Smooth muscle cell (in vitro differentiated cells): ENCODE data around the gene RBMS3. TPM values are rescaled to one million over a fixed set of nuclear protein-coding genes. Genes with fewer than 3 reads are reported as not detected.

Experiments
- DNase-seq: peaks from one replicate; lab custom pipeline; 2025; ENCODE audit not compliant: unreplicated experiment; lab: John Stamatoyannopoulos, UW
- H2AFZ ChIP-seq: fragments of 200-600 bp; sonication (generic); 2 replicates; pipeline ENCODE4 v1.6.0; 2016; ENCODE audit warnings: antibody characterized with exemption, low read depth, mild to moderate bottlenecking
- H3F3A ChIP-seq: fragments of 200-600 bp; sonication (generic); 2 replicates; pipeline ENCODE4 v1.6.0; 2017; ENCODE audit warnings: antibody characterized with exemption, low read depth
- H3K27ac ChIP-seq: fragments of 200-600 bp; sonication (generic); 2 replicates; pipeline ENCODE4 v1.5.1; 2016; ENCODE audit warnings: low read depth, mild to moderate bottlenecking
- H3K27me3 ChIP-seq: fragments of 200-600 bp; sonication (generic); 2 replicates; pipeline ENCODE4 v1.6.1; 2016; ENCODE audit warnings: low read depth, mild to moderate bottlenecking
- H3K36me3 ChIP-seq: fragments of 200-600 bp; sonication (generic); 2 replicates; pipeline ENCODE4 v1.5.1; 2016; ENCODE audit warnings: low read depth
- H3K4me1 ChIP-seq: fragments of 200-600 bp; sonication (generic); 2 replicates; pipeline ENCODE4 v1.5.1; 2016; ENCODE audit warnings: low read depth
- H3K4me2 ChIP-seq: fragments of 200-600 bp; sonication (generic); 2 replicates; pipeline ENCODE4 v1.6.0; 2016; ENCODE audit warnings: mild to moderate bottlenecking
- H3K4me3 ChIP-seq: fragments of 200-600 bp; sonication (generic); 2 replicates; pipeline ENCODE4 v1.5.1; 2016; ENCODE audit warnings: mild to moderate bottlenecking
- H3K79me2 ChIP-seq: fragments of 200-600 bp; sonication (generic); 2 replicates; pipeline ENCODE4 v1.6.0; 2016; ENCODE audit warnings: low read depth, mild to moderate bottlenecking
- H3K9ac ChIP-seq: fragments of 200-600 bp; sonication (generic); 2 replicates; pipeline ENCODE4 v1.6.0; 2016; ENCODE audit warnings: low read depth
- H3K9me3 ChIP-seq: fragments of 200-600 bp; sonication (generic); replicated peaks from 2 replicates; pipeline ENCODE4 v1.5.1; 2016; ENCODE audit warnings: low read depth
- H4K20me1 ChIP-seq: fragments of 200-600 bp; sonication (generic); 2 replicates; pipeline ENCODE4 v1.6.0; 2016; ENCODE audit warnings: low read depth
- WGBS: methylation state at CpG from one replicate; pipeline ENCODE4 v1.1.7; 2016; ENCODE audit warnings: low lambda C conversion rate; 5-methylcytosine and 5-hydroxymethylcytosine counted together
- polyA plus RNA-seq: library from polyadenylated mRNA; unstranded; fragments of >200 nt; fragmentation: Nextera tagmentation; extraction: Ambion mirVana; gene quantifications from 2 replicates; pipeline ENCODE4 v1.2.1, GENCODE V29; 2016
- total RNA-seq: library from RNA; depleted of rRNA; stranded (reverse); fragments of >200 nt; gene quantifications from 2 replicates; pipeline ENCODE4 v1.2.3, GENCODE V29; 2014
- TF ChIP-seq, protein P1 (sequence below): fragments of 200-600 bp; sonication (generic); IDR thresholded peaks from 2 replicates; pipeline ENCODE4 v1.5.1; 2017; ENCODE audit warnings: borderline replicate concordance, mild to moderate bottlenecking, antibody characterized with exemption; ENCODE audit not compliant: insufficient read depth, poor library complexity, severe bottlenecking

RBMS3 gene
- total and polyA plus RNA-seq, 2 experiments from 2014 or later: 42.9 to 50.6 TPM

DNA sequence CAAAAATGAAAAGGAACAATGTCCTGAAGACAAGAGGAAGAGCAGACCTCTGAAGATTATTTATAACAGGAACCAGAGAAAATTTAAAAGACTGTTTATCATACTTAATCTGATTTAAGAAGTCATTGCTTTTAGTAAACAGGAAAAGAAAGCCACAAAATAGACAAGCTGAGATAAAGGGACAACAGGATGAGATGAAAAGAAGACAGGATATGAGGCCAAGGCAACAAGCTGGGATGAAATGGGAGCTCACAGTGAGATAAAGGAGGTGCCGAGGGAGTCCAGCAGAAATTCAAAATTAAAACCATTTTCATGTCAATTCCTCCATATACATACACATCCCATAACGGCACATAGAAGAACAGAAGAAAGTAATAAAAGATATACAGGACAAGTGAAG lies 277.0 kb downstream of the RBMS3 start:
- peaks cover 15% of the 10 kb centered on the region for H3F3A ChIP-seq
- peaks cover 4% of the 10 kb centered on the region for H4K20me1 ChIP-seq
- H3K4me1 ChIP-seq: peaks cover 17% of the 10 kb centered on the region
- DNase-seq: no peak
- no peaks in the 10 kb centered on the region for H3K36me3 ChIP-seq
- H3K4me2 ChIP-seq: peak overlapping the region; percentile 25
- H3K4me3 ChIP-seq: no peak overlapping the region
- H3K79me2 ChIP-seq: peaks cover 33% of the 10 kb centered on the region
- peak overlapping the region; percentile 64 for H3K27ac ChIP-seq
- H3K27me3 ChIP-seq: no peaks in the 10 kb centered on the region
- 44% methylated on average over 2 of the region's 2 CpGs for WGBS
- no peak overlapping the region for H2AFZ ChIP-seq
- no peak overlapping the region for H3K9ac ChIP-seq
- no peaks in the 10 kb centered on the region for H3K9me3 ChIP-seq
- TF ChIP-seq, protein P1, sequence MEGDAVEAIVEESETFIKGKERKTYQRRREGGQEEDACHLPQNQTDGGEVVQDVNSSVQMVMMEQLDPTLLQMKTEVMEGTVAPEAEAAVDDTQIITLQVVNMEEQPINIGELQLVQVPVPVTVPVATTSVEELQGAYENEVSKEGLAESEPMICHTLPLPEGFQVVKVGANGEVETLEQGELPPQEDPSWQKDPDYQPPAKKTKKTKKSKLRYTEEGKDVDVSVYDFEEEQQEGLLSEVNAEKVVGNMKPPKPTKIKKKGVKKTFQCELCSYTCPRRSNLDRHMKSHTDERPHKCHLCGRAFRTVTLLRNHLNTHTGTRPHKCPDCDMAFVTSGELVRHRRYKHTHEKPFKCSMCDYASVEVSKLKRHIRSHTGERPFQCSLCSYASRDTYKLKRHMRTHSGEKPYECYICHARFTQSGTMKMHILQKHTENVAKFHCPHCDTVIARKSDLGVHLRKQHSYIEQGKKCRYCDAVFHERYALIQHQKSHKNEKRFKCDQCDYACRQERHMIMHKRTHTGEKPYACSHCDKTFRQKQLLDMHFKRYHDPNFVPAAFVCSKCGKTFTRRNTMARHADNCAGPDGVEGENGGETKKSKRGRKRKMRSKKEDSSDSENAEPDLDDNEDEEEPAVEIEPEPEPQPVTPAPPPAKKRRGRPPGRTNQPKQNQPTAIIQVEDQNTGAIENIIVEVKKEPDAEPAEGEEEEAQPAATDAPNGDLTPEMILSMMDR: no peak

- Histone ChIP-seq H3K4me3 (no peak overlapping the region), H3K27ac (no peak overlapping the region), H3K27me3 (no peaks in the 10 kb centered on the region), H4K20me1 (peaks cover 4% of the 10 kb centered on the region), H3K36me3 (no peaks in the 10 kb centered on the region), H2AFZ (no peak overlapping the region), H3F3A (peaks cover 6% of the 10 kb centered on the region), H3K9ac (no peak overlapping the region), H3K9me3 (no peaks in the 10 kb centered on the region), H3K4me2 (no peak overlapping the region), H3K79me2 (peaks cover 44% of the 10 kb centered on the region), H3K4me1 (peaks cover 12% of the 10 kb centered on the region)
- DNase-seq: no peak
- TF ChIP-seq, protein P1: no peak
- 95% methylated on average over 1 of the region's 1 CpG for WGBS
Measured at GRCh38 chr3:29559741-29560465, 279.0 kb downstream of the RBMS3 start.

DNA sequence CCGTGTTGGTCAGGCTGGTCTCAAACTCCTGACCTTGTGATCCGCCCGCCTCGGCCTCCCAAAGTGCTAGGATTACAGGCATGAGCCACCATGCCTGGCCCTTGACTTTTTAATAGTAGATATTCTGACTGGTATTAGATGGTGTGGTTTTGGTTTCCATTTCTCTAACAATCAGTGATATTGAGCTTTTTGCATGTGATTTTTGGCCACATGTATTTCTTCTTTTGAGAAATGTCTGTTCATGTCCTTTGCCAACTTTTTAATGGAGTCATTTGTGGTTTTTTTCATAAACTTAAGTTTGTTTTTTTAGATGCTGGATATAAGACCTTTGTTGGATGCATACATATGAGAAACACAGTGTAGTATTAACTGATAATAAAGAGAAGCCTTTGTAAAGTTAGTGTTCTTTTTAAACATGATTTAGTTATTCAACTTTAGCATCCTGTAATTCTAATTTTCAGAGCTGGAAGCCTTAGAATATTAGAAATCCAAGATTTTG lies 280.8 kb downstream of the RBMS3 start:
- H3K27ac ChIP-seq: no peak overlapping the region
- TF ChIP-seq, protein P1: no peak
- 90% methylated on average over 4 of the region's 4 CpGs for WGBS

GRCh38 chr3:29565236-29565635 lies 284.4 kb downstream of the RBMS3 start:
- TF ChIP-seq, protein P1: no peak
- Histone ChIP-seq H3K27me3 (no peaks in the 10 kb centered on the region), H3K79me2 (peaks cover 69% of the 10 kb centered on the region), H3K27ac (no peak overlapping the region), H3K4me2 (no peak overlapping the region), H3K4me1 (no peaks in the 10 kb centered on the region), H3K4me3 (no peak overlapping the region), H3K9me3 (no peaks in the 10 kb centered on the region), H3K9ac (no peak overlapping the region), H2AFZ (no peak overlapping the region), H3K36me3 (no peaks in the 10 kb centered on the region), H4K20me1 (no peaks in the 10 kb centered on the region), H3F3A (no peaks in the 10 kb centered on the region)
- DNase-seq: no peak

More for the DNA sequence above, 280.8 kb downstream of the RBMS3 start:
- no peaks in the 10 kb centered on the region for H3K27me3 ChIP-seq
- no peaks in the 10 kb centered on the region for H3K36me3 ChIP-seq
- peaks cover 5% of the 10 kb centered on the region for H3K4me1 ChIP-seq
- no peak overlapping the region for H3K4me2 ChIP-seq
- H3K4me3 ChIP-seq: no peak overlapping the region
- no peaks in the 10 kb centered on the region for H4K20me1 ChIP-seq
- no peak overlapping the region for H3K9ac ChIP-seq
- no peak overlapping the region for H2AFZ ChIP-seq
- no peaks in the 10 kb centered on the region for H3F3A ChIP-seq
- no peak for DNase-seq
- H3K9me3 ChIP-seq: no peaks in the 10 kb centered on the region
- peaks cover 58% of the 10 kb centered on the region for H3K79me2 ChIP-seq
